HL-60 (cell line): Measurements from ENCODE around the gene CYSTM1.

ENCODE experiments used
- DNase-seq, 2 experiments: peaks; one replicate each; pipeline ENCODE4 v3.0.0-alpha.2; 2010 to 2020; ENCODE audit warnings: low read depth in 1 of 2, low spot score in 1 of 2
- H3K27ac ChIP-seq: fragments of 250-450 bp; sonication (Bioruptor Pico); replicated peaks from 2 replicates; pipeline ENCODE4 v1.5.1; 2020; ENCODE audit warnings: mild to moderate bottlenecking, moderate library complexity
- H3K27me3 ChIP-seq: fragments of 250-450 bp; sonication (Bioruptor Pico); 2 replicates; pipeline ENCODE4 v1.5.1; 2021; ENCODE audit warnings: mild to moderate bottlenecking, moderate library complexity; ENCODE audit not compliant: insufficient read depth, poor library complexity, severe bottlenecking
- H3K4me3 ChIP-seq: replicated peaks from 2 replicates; pipeline ENCODE4 v1.5.1; 2011; ENCODE audit warnings: mild to moderate bottlenecking, control low read depth, low read length; ENCODE audit not compliant: insufficient read depth
- GABPA ChIP-seq: IDR thresholded peaks from 2 replicates; pipeline ENCODE4 v1.6.1; 2012; ENCODE audit warnings: low read depth
- POLR2AphosphoS5 ChIP-seq: IDR thresholded peaks from 2 replicates; pipeline ENCODE4 v1.6.1; 2012; ENCODE audit warnings: low read depth
- SPI1 ChIP-seq: IDR thresholded peaks from 2 replicates; pipeline ENCODE4 v1.6.1; 2012; ENCODE audit warnings: low read depth, mild to moderate bottlenecking, borderline replicate concordance
- TF ChIP-seq, protein P1 (sequence below): IDR thresholded peaks from 2 replicates; pipeline ENCODE4 v1.6.1; 2012; ENCODE audit warnings: low read depth; ENCODE audit not compliant: insufficient replicate concordance
- TF ChIP-seq, protein P2 (sequence below): IDR thresholded peaks from one replicate; pipeline ENCODE4 v1.5.1; 2011; ENCODE audit warnings: low read length, control low read depth, inconsistent platforms; ENCODE audit not compliant: insufficient read depth

The CYSTM1 gene

DNA sequence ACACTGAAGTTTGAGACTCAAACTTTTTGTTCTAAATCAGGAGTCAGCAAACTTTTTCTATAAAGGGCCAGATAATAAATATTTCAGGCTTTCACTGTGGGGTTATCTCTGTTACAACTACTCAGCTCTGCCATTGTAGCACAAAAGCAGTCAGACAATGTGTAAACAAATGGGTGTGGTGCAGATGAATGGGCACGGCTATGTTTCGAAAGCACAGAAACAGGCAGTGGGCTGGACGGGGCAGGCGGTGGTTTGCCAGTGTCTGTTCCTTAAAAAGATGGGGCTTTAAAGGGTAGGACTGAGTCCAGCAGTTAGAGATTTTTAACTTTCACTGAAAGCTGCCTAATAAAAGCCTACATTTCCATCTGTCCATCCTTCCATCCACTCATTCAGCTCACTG, 79.0 kb downstream of the CYSTM1 start:
- Histone ChIP-seq H3K27ac (no peak overlapping the region), H3K4me3 (no peak overlapping the region), H3K27me3 (no peaks in the 10 kb centered on the region)
- TF ChIP-seq SPI1 (no peak), POLR2AphosphoS5 (no peak), GABPA (no peak)
- TF ChIP-seq, protein P1, sequence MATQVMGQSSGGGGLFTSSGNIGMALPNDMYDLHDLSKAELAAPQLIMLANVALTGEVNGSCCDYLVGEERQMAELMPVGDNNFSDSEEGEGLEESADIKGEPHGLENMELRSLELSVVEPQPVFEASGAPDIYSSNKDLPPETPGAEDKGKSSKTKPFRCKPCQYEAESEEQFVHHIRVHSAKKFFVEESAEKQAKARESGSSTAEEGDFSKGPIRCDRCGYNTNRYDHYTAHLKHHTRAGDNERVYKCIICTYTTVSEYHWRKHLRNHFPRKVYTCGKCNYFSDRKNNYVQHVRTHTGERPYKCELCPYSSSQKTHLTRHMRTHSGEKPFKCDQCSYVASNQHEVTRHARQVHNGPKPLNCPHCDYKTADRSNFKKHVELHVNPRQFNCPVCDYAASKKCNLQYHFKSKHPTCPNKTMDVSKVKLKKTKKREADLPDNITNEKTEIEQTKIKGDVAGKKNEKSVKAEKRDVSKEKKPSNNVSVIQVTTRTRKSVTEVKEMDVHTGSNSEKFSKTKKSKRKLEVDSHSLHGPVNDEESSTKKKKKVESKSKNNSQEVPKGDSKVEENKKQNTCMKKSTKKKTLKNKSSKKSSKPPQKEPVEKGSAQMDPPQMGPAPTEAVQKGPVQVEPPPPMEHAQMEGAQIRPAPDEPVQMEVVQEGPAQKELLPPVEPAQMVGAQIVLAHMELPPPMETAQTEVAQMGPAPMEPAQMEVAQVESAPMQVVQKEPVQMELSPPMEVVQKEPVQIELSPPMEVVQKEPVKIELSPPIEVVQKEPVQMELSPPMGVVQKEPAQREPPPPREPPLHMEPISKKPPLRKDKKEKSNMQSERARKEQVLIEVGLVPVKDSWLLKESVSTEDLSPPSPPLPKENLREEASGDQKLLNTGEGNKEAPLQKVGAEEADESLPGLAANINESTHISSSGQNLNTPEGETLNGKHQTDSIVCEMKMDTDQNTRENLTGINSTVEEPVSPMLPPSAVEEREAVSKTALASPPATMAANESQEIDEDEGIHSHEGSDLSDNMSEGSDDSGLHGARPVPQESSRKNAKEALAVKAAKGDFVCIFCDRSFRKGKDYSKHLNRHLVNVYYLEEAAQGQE = no peak
- TF ChIP-seq, protein P2, sequence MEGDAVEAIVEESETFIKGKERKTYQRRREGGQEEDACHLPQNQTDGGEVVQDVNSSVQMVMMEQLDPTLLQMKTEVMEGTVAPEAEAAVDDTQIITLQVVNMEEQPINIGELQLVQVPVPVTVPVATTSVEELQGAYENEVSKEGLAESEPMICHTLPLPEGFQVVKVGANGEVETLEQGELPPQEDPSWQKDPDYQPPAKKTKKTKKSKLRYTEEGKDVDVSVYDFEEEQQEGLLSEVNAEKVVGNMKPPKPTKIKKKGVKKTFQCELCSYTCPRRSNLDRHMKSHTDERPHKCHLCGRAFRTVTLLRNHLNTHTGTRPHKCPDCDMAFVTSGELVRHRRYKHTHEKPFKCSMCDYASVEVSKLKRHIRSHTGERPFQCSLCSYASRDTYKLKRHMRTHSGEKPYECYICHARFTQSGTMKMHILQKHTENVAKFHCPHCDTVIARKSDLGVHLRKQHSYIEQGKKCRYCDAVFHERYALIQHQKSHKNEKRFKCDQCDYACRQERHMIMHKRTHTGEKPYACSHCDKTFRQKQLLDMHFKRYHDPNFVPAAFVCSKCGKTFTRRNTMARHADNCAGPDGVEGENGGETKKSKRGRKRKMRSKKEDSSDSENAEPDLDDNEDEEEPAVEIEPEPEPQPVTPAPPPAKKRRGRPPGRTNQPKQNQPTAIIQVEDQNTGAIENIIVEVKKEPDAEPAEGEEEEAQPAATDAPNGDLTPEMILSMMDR = no peak
- DNase-seq = peak in 1 of 2 experiments; percentile 37

DNA sequence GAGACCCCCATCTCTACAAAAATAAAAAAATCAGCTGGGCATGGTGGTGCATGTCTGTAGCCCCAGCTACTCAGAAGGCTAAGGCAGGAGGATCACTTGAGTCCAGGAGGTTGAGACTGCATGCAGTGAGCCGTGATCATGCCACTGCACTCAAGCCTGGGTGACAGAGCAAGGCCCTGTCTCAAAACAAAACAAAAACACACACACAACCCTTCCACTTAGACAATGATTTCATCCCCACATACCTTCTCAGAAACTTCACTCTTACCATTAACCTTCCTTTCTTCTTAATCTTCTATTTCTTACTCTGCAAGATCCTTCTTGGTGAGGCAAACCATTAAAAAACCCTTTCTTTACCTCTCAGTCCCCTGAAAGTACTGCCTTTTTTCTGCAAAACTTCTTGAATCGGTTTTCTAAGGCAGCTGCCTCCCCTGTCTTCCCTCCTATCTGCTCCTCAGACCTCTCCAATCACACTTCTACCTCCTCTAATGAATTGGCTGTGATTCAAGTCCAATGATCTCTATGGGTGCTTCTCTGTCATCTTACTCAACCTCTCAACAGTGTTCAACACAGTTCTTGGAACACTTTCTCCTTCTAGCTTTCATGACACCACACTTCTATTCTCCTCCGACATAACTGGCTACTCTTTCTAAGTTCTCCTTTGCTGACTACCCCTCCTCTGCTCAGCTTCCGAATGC, 80.6 kb downstream of the CYSTM1 start:
- H3K27ac ChIP-seq = no peak overlapping the region
- no peak for TF ChIP-seq POLR2AphosphoS5
- TF ChIP-seq GABPA = no peak
- no peak for TF ChIP-seq SPI1
- TF ChIP-seq, protein P2 = no peak
- TF ChIP-seq, protein P1 = no peak

DNA sequence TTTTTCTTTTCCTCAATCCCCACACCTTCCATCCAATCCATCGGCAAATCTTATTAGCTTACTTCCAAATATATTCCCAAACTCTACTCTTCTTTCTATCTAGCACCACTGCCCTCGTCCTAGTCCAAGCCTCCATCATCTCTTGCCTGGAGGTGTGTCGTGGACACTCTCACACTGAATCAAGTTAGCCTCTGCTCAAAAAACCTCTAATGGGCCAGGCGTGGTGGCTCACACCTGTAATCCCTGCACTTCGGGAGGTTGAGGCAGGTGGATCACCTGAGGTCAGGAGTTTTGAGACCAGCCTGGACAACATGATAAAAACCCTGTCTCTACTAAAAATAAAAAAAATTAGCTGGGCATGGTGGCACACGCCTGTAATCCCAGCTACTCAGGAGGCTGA, 81.7 kb downstream of the CYSTM1 start:
- TF ChIP-seq, protein P2 = no peak
- TF ChIP-seq, protein P1 = no peak
- TF ChIP-seq GABPA = no peak
- TF ChIP-seq SPI1 = no peak
- no peak for TF ChIP-seq POLR2AphosphoS5

More for the DNA sequence above, 80.6 kb downstream of the CYSTM1 start:
- no peak overlapping the region for H3K4me3 ChIP-seq
- no peaks in the 10 kb centered on the region for H3K27me3 ChIP-seq
- no peak for DNase-seq

More for the DNA sequence above, 81.7 kb downstream of the CYSTM1 start:
- Histone ChIP-seq H3K27ac (no peak overlapping the region), H3K4me3 (no peak overlapping the region), H3K27me3 (no peaks in the 10 kb centered on the region)
- no peak for DNase-seq
